IMR-90 (cell line): ENCODE measurements around the gene CORO1C. TPM values are rescaled to one million over a fixed set of nuclear protein-coding genes. Genes with fewer than 3 reads are reported as not detected.

Source experiments
- ATAC-seq: fragments of 200-7000 bp; cut with Tn5 transposase; 2 replicates; pipeline ENCODE4 v1.9.1; 2020; ENCODE audit warnings: low read depth, mild to moderate bottlenecking, moderate library complexity
- BruUV-seq: library from RNA; stranded (reverse); fragments of 400-500 nt; replicated peaks from 2 replicates; lab custom pipeline; 2021; lab: Mats Ljungman, UMichigan
- CTCF ChIA-PET: fragments of 300-600 bp; formaldehyde crosslinking; extraction: SDS; loops from one replicate; lab custom pipeline; 2021; ENCODE audit warnings: antibody characterized with exemption; lab: Yijun Ruan, JAX
- POLR2A ChIA-PET: fragments of 300-600 bp; sonication (Branson Sonifier 250); formaldehyde crosslinking; loops from one replicate; lab custom pipeline; 2022; ENCODE audit warnings: antibody characterized with exemption; ENCODE audit not compliant: unreplicated experiment; lab: Charles Lee
- DNase-seq: peaks from one replicate; pipeline ENCODE4 v3.0.0; 2013
- H2AFZ ChIP-seq: replicated peaks from 2 replicates; pipeline ENCODE3; 2013; ENCODE audit warnings: low read length, mild to moderate bottlenecking; ENCODE audit not compliant: poor library complexity
- H2AK5ac ChIP-seq: 2 replicates; pipeline ENCODE4 v1.6.1; 2013; ENCODE audit warnings: low read depth, low read length, inconsistent platforms
- H2AK9ac ChIP-seq: replicated peaks from 2 replicates; pipeline ENCODE3; 2013; ENCODE audit warnings: mild to moderate bottlenecking, low read depth, low read length, moderate library complexity; ENCODE audit not compliant: poor library complexity
- H2BK120ac ChIP-seq: 2 replicates; pipeline ENCODE4 v1.6.1; 2013; ENCODE audit warnings: low read depth, low read length, inconsistent platforms
- H2BK15ac ChIP-seq: 3 replicates; pipeline ENCODE4 v1.6.1; 2013; ENCODE audit warnings: low read depth, low read length, inconsistent platforms
- H2BK20ac ChIP-seq: 2 replicates; pipeline ENCODE4 v1.6.1; 2013; ENCODE audit warnings: low read depth, mild to moderate bottlenecking, inconsistent platforms, low read length, moderate library complexity
- H2BK5ac ChIP-seq: 2 replicates; pipeline ENCODE4 v1.6.1; 2013; ENCODE audit warnings: mild to moderate bottlenecking, low read depth, low read length, inconsistent platforms; ENCODE audit not compliant: poor library complexity, severe bottlenecking
- H3K14ac ChIP-seq: replicated peaks from 2 replicates; pipeline ENCODE4 v1.6.1; 2013; ENCODE audit warnings: low read depth, low read length, inconsistent platforms
- H3K18ac ChIP-seq: 2 replicates; pipeline ENCODE4 v1.6.1; 2013; ENCODE audit warnings: low read depth, low read length, control low read depth
- H3K23ac ChIP-seq: 2 replicates; pipeline ENCODE4 v1.6.1; 2013; ENCODE audit warnings: low read depth, low read length, inconsistent platforms
- H3K27ac ChIP-seq: 2 replicates; pipeline ENCODE4 v1.5.1; 2013; ENCODE audit warnings: mild to moderate bottlenecking, control low read depth, low read length; ENCODE audit not compliant: insufficient read depth
- H3K27me3 ChIP-seq: 2 replicates; pipeline ENCODE4 v1.6.1; 2013; ENCODE audit warnings: low read length; ENCODE audit not compliant: control insufficient read depth, insufficient read depth
- H3K36me3 ChIP-seq: 2 replicates; pipeline ENCODE4 v1.6.1; 2013; ENCODE audit warnings: low read length, mixed read lengths; ENCODE audit not compliant: control insufficient read depth, insufficient read depth
- H3K4ac ChIP-seq: 2 replicates; pipeline ENCODE4 v1.6.1; 2013; ENCODE audit warnings: low read depth, low read length, inconsistent platforms
- H3K4me1 ChIP-seq: 2 replicates; pipeline ENCODE4 v1.6.1; 2013; ENCODE audit warnings: low read length, mixed read lengths; ENCODE audit not compliant: control insufficient read depth, insufficient read depth
- H3K4me2 ChIP-seq: 2 replicates; pipeline ENCODE4 v1.6.1; 2013; ENCODE audit warnings: low read depth, mild to moderate bottlenecking, control low read depth, low read length, moderate library complexity
- H3K4me3 ChIP-seq: 2 replicates; pipeline ENCODE4 v1.5.1; 2013; ENCODE audit warnings: low read depth, mild to moderate bottlenecking, control low read depth, low read length, moderate library complexity; ENCODE audit not compliant: insufficient read depth
- H3K56ac ChIP-seq: 2 replicates; pipeline ENCODE4 v1.6.1; 2013; ENCODE audit warnings: low read length, inconsistent platforms; ENCODE audit not compliant: insufficient read depth; ENCODE audit errors: extremely low read depth
- H3K79me1 ChIP-seq, 2 experiments: 2 replicates each; pipeline ENCODE4 v1.6.1; 2013; ENCODE audit warnings: low read length in 2 of 2, inconsistent platforms in 1 of 2, low read depth in 1 of 2
- H3K9ac ChIP-seq: 2 replicates; pipeline ENCODE4 v1.6.1; 2013; ENCODE audit warnings: low read depth, low read length, control low read depth
- H3K9me1 ChIP-seq: 2 replicates; pipeline ENCODE4 v1.6.1; 2013; ENCODE audit warnings: low read length, inconsistent platforms; ENCODE audit not compliant: insufficient read depth
- H3K9me3 ChIP-seq: 2 replicates; pipeline ENCODE4 v1.6.1; 2013; ENCODE audit warnings: low read length; ENCODE audit not compliant: control insufficient read depth, insufficient read depth
- H4K20me1 ChIP-seq: 2 replicates; pipeline ENCODE4 v1.6.1; 2013; ENCODE audit warnings: low read length, inconsistent platforms; ENCODE audit not compliant: insufficient read depth
- H4K5ac ChIP-seq: 2 replicates; pipeline ENCODE4 v1.6.1; 2013; ENCODE audit warnings: mild to moderate bottlenecking, low read depth, low read length, control low read depth
- H4K8ac ChIP-seq, 2 experiments: 2 replicates each; pipeline ENCODE4 v1.6.1; 2013; ENCODE audit warnings: low read depth in 2 of 2, low read length in 2 of 2, control low read depth in 1 of 2, inconsistent platforms in 1 of 2
- H4K91ac ChIP-seq: 2 replicates; pipeline ENCODE4 v1.6.1; 2013; ENCODE audit warnings: low read depth, low read length, inconsistent platforms; ENCODE audit not compliant: insufficient read depth
- BHLHE40 ChIP-seq: fragments of 150-350 bp; IDR thresholded peaks from 2 replicates; pipeline ENCODE4 v1.6.1; 2016; ENCODE audit warnings: mild to moderate bottlenecking, low read depth, low read length
- CEBPB ChIP-seq: IDR thresholded peaks from 2 replicates; pipeline ENCODE4 v1.6.1; 2012; ENCODE audit warnings: low read depth, low read length, improper control_type of control experiment
- CHD1 ChIP-seq: IDR thresholded peaks from 2 replicates; pipeline ENCODE4 v1.6.1; 2012; ENCODE audit warnings: low read depth, low read length, improper control_type of control experiment
- ELK1 ChIP-seq: fragments of 150-350 bp; IDR thresholded peaks from 2 replicates; pipeline ENCODE4 v1.6.1; 2016; ENCODE audit warnings: low read depth, mild to moderate bottlenecking, low read length, moderate library complexity, borderline replicate concordance
- FOS ChIP-seq: fragments of 150-350 bp; IDR thresholded peaks from 2 replicates; pipeline ENCODE4 v1.6.1; 2016; ENCODE audit warnings: low read depth, low read length
- MAFK ChIP-seq: IDR thresholded peaks from 2 replicates; pipeline ENCODE4 v1.6.1; 2012; ENCODE audit warnings: low read depth, low read length, improper control_type of control experiment
- MAZ ChIP-seq: IDR thresholded peaks from 2 replicates; pipeline ENCODE4 v1.6.1; 2012; ENCODE audit warnings: low read depth, mild to moderate bottlenecking, low read length, improper control_type of control experiment, moderate library complexity, borderline replicate concordance
- MXI1 ChIP-seq: IDR thresholded peaks from 2 replicates; pipeline ENCODE4 v1.6.1; 2012; ENCODE audit warnings: low read depth, mild to moderate bottlenecking, low read length, moderate library complexity, borderline replicate concordance
- NFE2L2 ChIP-seq: fragments of 150-350 bp; IDR thresholded peaks from 2 replicates; pipeline ENCODE4 v1.6.1; 2016; ENCODE audit warnings: low read depth, mild to moderate bottlenecking, low read length
- POLR2A ChIP-seq: IDR thresholded peaks from 2 replicates; pipeline ENCODE4 v1.6.1; 2012; ENCODE audit warnings: mild to moderate bottlenecking, low read depth, low read length
- RAD21 ChIP-seq: IDR thresholded peaks from 2 replicates; pipeline ENCODE4 v1.6.1; 2012; ENCODE audit warnings: low read length, improper control_type of control experiment
- RCOR1 ChIP-seq: IDR thresholded peaks from 2 replicates; pipeline ENCODE4 v1.6.1; 2012; ENCODE audit warnings: mild to moderate bottlenecking, low read length, improper control_type of control experiment; ENCODE audit not compliant: insufficient replicate concordance
- RFX5 ChIP-seq: IDR thresholded peaks from 2 replicates; pipeline ENCODE4 v1.8.0; 2012; ENCODE audit warnings: low read depth, mild to moderate bottlenecking, low read length, moderate library complexity
- SMC3 ChIP-seq: fragments of 150-350 bp; IDR thresholded peaks from 2 replicates; pipeline ENCODE4 v1.6.1; 2016; ENCODE audit warnings: low read depth, mild to moderate bottlenecking, antibody characterized with exemption, low read length, moderate library complexity
- WGBS, 2 experiments: methylation state at CpG; one replicate each; pipeline versions ENCODE4 v1.1.5 to v1.1.7; 2013; ENCODE audit warnings: missing lambda C conversion rate in 2 of 2; ENCODE audit not compliant: insufficient read length in 1 of 2; ENCODE audit errors: extremely low coverage in 2 of 2; 5-methylcytosine and 5-hydroxymethylcytosine counted together
- dilution Hi-C: fragments of 300-500 bp; cut with HindIII; formaldehyde crosslinking; loops from one replicate; pipeline ENCODE4 v1.14.3; 2018; ENCODE audit warnings: low sequenced_read_pairs; ENCODE audit not compliant: unreplicated experiment
- in situ Hi-C: fragments of 300-500 bp; cut with MboI; formaldehyde crosslinking; loops from 3 replicates; pipeline ENCODE4 v1.14.3; 2019; ENCODE audit warnings: low sequenced_read_pairs, inconsistent platforms, mixed read lengths
- intact Hi-C: fragments of 100-400 bp; cut with micrococcal nuclease; formaldehyde crosslinking; loops from 2 replicates; pipeline ENCODE4 v1.10.0; 2022
- polyA plus RNA-seq, 3 experiments: library from polyadenylated mRNA; depleted of rRNA; stranded (reverse); fragments of >200 nt; gene quantifications; 2 replicates each; pipeline ENCODE4 v1.2.3, GENCODE V29; 2012; ENCODE audit warnings: low replicate concordance in 1 of 3
- total RNA-seq: library from RNA; depleted of rRNA; stranded (reverse); fragments of >200 nt; gene quantifications from 2 replicates; pipeline ENCODE4 v1.2.3, GENCODE V29; 2012
- TF ChIP-seq, protein P1 (sequence below): conservative IDR thresholded peaks from 2 replicates; pipeline ENCODE4 v1.5.1; 2012; ENCODE audit warnings: mild to moderate bottlenecking, low read depth, low read length, improper control_type of control experiment
- TF ChIP-seq, protein P2 (sequence below): fragments of 150-350 bp; IDR thresholded peaks from 2 replicates; pipeline ENCODE4 v1.6.1; 2017; ENCODE audit warnings: mild to moderate bottlenecking, antibody characterized with exemption, low read length, low read depth

Gene CORO1C
- total and polyA plus RNA-seq, 2 of the 4 experiments (the other 2 are of a cell fraction), result 675 to 1,100 TPM

GRCh38 chr12:108644811-108645120 lies 86.6 kb downstream of the CORO1C start:
- Histone ChIP-seq H3K23ac (no peak overlapping the region), H4K5ac (no peak overlapping the region), H3K18ac (no peak overlapping the region), H3K4me3 (no peak overlapping the region), H3K9me1 (peaks cover 38% of the 10 kb centered on the region), H2BK15ac (no peak overlapping the region), H3K56ac (no peak overlapping the region), H3K27ac (no peak overlapping the region), H4K8ac (no peak overlapping the region), H2AFZ (no peak overlapping the region), H4K91ac (no peak overlapping the region), H3K9me3 (no peaks in the 10 kb centered on the region), H3K4ac (no peak overlapping the region), H2BK20ac (no peak overlapping the region), H3K4me1 (peaks cover 30% of the 10 kb centered on the region), H4K20me1 (peaks cover 49% of the 10 kb centered on the region), H2AK9ac (no peak overlapping the region), H3K4me2 (no peak overlapping the region), H3K79me1 (peaks cover 48 to 85% of the 10 kb centered on the region in 2 experiments), H3K9ac (no peak overlapping the region), H3K27me3 (no peaks in the 10 kb centered on the region), H3K14ac (no peak overlapping the region; the same call in 1 of the 2 replicates), H2BK120ac (no peak overlapping the region), H2BK5ac (no peak overlapping the region), H3K36me3 (peaks cover 50% of the 10 kb centered on the region), H2AK5ac (no peak overlapping the region)
- WGBS, 2 experiments, result no CpG with 5 or more reads among the region's 7 CpGs
- BruUV-seq, result no TSS peak
- in situ Hi-C loops (loop anchor here (10.0 to 25.0 kb wide), 2 partner anchors 290 to 443 kb away; partner anchors contain the start of genes ALKBH2 and UNG), dilution Hi-C loops (no loop called here), intact Hi-C loops (loop anchor here (5.0 kb wide), 1 partner anchor 158 kb away; no protein-coding TSS in a partner anchor)
- DNase-seq (no peak), ATAC-seq (no peak)
- TF ChIP-seq MAFK (no peak), ELK1 (no peak), BHLHE40 (no peak), POLR2A (no peak), CHD1 (no peak), CEBPB (no peak), RAD21 (no peak), NFE2L2 (no peak), MAZ (no peak), SMC3 (no peak), MXI1 (no peak), RFX5 (no peak), RCOR1 (no peak), FOS (no peak)
- TF ChIP-seq, protein P1, sequence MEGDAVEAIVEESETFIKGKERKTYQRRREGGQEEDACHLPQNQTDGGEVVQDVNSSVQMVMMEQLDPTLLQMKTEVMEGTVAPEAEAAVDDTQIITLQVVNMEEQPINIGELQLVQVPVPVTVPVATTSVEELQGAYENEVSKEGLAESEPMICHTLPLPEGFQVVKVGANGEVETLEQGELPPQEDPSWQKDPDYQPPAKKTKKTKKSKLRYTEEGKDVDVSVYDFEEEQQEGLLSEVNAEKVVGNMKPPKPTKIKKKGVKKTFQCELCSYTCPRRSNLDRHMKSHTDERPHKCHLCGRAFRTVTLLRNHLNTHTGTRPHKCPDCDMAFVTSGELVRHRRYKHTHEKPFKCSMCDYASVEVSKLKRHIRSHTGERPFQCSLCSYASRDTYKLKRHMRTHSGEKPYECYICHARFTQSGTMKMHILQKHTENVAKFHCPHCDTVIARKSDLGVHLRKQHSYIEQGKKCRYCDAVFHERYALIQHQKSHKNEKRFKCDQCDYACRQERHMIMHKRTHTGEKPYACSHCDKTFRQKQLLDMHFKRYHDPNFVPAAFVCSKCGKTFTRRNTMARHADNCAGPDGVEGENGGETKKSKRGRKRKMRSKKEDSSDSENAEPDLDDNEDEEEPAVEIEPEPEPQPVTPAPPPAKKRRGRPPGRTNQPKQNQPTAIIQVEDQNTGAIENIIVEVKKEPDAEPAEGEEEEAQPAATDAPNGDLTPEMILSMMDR, result no peak
- TF ChIP-seq, protein P2, sequence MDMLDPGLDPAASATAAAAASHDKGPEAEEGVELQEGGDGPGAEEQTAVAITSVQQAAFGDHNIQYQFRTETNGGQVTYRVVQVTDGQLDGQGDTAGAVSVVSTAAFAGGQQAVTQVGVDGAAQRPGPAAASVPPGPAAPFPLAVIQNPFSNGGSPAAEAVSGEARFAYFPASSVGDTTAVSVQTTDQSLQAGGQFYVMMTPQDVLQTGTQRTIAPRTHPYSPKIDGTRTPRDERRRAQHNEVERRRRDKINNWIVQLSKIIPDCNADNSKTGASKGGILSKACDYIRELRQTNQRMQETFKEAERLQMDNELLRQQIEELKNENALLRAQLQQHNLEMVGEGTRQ, result no peak
- POLR2A ChIA-PET, result no interaction called here
- CTCF ChIA-PET, result no interaction called here
